ENCODE data around the gene AKR1B1. TPM values are rescaled to one million over a fixed set of nuclear protein-coding genes. Genes with fewer than 3 reads are reported as not detected.

AKR1B1 gene
- total and polyA plus RNA-seq, 2 of the 4 experiments (the other 2 are of a cell fraction) = 90.9 to 201 TPM

DNA sequence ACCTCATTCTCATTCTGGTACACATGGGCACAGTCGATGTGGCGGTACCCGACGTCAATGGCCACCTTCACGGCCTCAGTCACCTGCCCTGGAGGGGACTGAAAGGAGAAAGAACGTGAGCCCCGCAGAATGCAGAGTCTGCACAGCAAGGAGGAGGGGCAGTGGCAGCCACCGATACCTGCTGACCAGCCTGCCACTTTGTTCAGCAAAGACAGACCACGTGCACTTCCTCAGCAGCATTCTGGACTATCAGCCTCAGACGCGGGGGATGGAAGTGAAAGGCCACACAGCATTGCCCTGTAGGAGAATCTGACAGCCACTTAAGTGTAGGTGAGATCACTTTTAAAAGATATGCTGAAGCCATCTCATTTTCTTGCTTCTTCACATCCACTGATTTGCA is 7.2 kb downstream of the AKR1B1 start:
- H4K91ac ChIP-seq (ENCODE audit: insufficient read depth, low read depth, low read length) = no peak overlapping the region
- H3K36me3 ChIP-seq (ENCODE audit: control insufficient read depth, insufficient read depth, low read length) = peaks cover 38% of the 10 kb centered on the region
- no peak overlapping the region for H2BK15ac ChIP-seq (ENCODE audit: low read depth, low read length)
- no peaks in the 10 kb centered on the region for H3K9me3 ChIP-seq (ENCODE audit: control insufficient read depth, insufficient read depth, low read length)
- POLR2A ChIA-PET (ENCODE audit: unreplicated experiment) = no interaction called here
- in situ Hi-C loops (cut with MboI; ENCODE audit: low sequenced_read_pairs) (no loop called here), dilution Hi-C loops (cut with HindIII; ENCODE audit: low sequenced_read_pairs, unreplicated experiment) (no loop called here), intact Hi-C loops (cut with micrococcal nuclease) (no loop called here)
- no peak overlapping the region for H3K9ac ChIP-seq (ENCODE audit: low read depth, low read length)
- H3K4me3 ChIP-seq (ENCODE audit: insufficient read depth, low read depth, low read length) = no peak overlapping the region
- ATAC-seq (ENCODE audit: low read depth) = no peak
- H2AK9ac ChIP-seq (replicated peaks; ENCODE audit: low read depth, low read length, poor library complexity) = no peak overlapping the region
- H2BK20ac ChIP-seq (ENCODE audit: low read depth, low read length) = no peak overlapping the region
- CTCF ChIA-PET = no interaction called here
- H4K20me1 ChIP-seq (ENCODE audit: insufficient read depth, low read length) = no peaks in the 10 kb centered on the region
- DNase-seq = no peak
- H3K27me3 ChIP-seq (ENCODE audit: control insufficient read depth, insufficient read depth, low read length) = no peaks in the 10 kb centered on the region
- WGBS, 2 experiments (ENCODE audit: extremely low coverage in 2 of 2, insufficient read length in 1 of 2) = 100% methylated on average over 1 of the region's 11 CpGs; no CpG with 5 or more reads in 1 of the 2 experiments
- no peak for TF ChIP-seq MAFK (IDR thresholded peaks at IDR 0.05; ENCODE audit: low read depth, low read length)
- no peak for TF ChIP-seq FOS (IDR thresholded peaks at IDR 0.05; ENCODE audit: low read depth, low read length)
- TF ChIP-seq, protein P1, sequence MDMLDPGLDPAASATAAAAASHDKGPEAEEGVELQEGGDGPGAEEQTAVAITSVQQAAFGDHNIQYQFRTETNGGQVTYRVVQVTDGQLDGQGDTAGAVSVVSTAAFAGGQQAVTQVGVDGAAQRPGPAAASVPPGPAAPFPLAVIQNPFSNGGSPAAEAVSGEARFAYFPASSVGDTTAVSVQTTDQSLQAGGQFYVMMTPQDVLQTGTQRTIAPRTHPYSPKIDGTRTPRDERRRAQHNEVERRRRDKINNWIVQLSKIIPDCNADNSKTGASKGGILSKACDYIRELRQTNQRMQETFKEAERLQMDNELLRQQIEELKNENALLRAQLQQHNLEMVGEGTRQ (IDR thresholded peaks at IDR 0.05; ENCODE audit: low read depth, low read length) = no peak
- no peak for TF ChIP-seq RCOR1 (IDR thresholded peaks at IDR 0.05; ENCODE audit: insufficient replicate concordance, low read length)
- TF ChIP-seq CEBPB (IDR thresholded peaks at IDR 0.05; ENCODE audit: low read depth, low read length) = no peak
- no peak for TF ChIP-seq SMC3 (IDR thresholded peaks at IDR 0.05; ENCODE audit: low read depth, low read length)
- no peak for TF ChIP-seq ELK1 (IDR thresholded peaks at IDR 0.05; ENCODE audit: borderline replicate concordance, low read depth, low read length)
- TF ChIP-seq POLR2A (IDR thresholded peaks at IDR 0.05; ENCODE audit: low read depth, low read length) = no peak
- no peak for TF ChIP-seq RFX5 (IDR thresholded peaks at IDR 0.05; ENCODE audit: low read depth, low read length)
- no peak for TF ChIP-seq CTCF (conservative IDR thresholded peaks at IDR 0.05; ENCODE audit: low read depth, low read length)
- no peak for TF ChIP-seq BHLHE40 (IDR thresholded peaks at IDR 0.05; ENCODE audit: low read depth, low read length)
- no peak for TF ChIP-seq NFE2L2 (IDR thresholded peaks at IDR 0.05; ENCODE audit: low read depth, low read length)
- no peak overlapping the region for H3K18ac ChIP-seq (ENCODE audit: low read depth, low read length)
- no peak overlapping the region for H3K14ac ChIP-seq (replicated peaks; ENCODE audit: low read depth, low read length)
- H2AFZ ChIP-seq (replicated peaks; ENCODE audit: low read length, poor library complexity) = no peak overlapping the region
- H3K56ac ChIP-seq (ENCODE audit: extremely low read depth, insufficient read depth, low read length) = no peak overlapping the region
- H3K4ac ChIP-seq (ENCODE audit: low read depth, low read length) = no peak overlapping the region
- H3K4me2 ChIP-seq (ENCODE audit: low read depth, low read length) = no peak overlapping the region
- BruUV-seq (replicated peaks) = no TSS peak
- peak overlapping the region; percentile 16; the same call in 1 of the 2 replicates for H2AK5ac ChIP-seq (ENCODE audit: low read depth, low read length)
- H3K79me1 ChIP-seq (ENCODE audit: low read depth in 1 of 2, low read length in 2 of 2) = peaks cover 29 to 81% of the 10 kb centered on the region in 2 experiments; a peak in 3 of 4 replicates
- H3K27ac ChIP-seq (ENCODE audit: insufficient read depth, low read length) = no peak overlapping the region
- peaks cover 47% of the 10 kb centered on the region for H3K9me1 ChIP-seq (ENCODE audit: insufficient read depth, low read length)
- peaks cover 45% of the 10 kb centered on the region for H3K4me1 ChIP-seq (ENCODE audit: control insufficient read depth, insufficient read depth, low read length)
- no peak overlapping the region for H2BK5ac ChIP-seq (ENCODE audit: low read depth, low read length, poor library complexity, severe bottlenecking)
- H4K8ac ChIP-seq (ENCODE audit: low read depth in 2 of 2, low read length in 2 of 2) = no peak overlapping the region
- H3K23ac ChIP-seq (ENCODE audit: low read depth, low read length) = no peak overlapping the region
- H2BK120ac ChIP-seq (ENCODE audit: low read depth, low read length) = no peak overlapping the region
- H4K5ac ChIP-seq (ENCODE audit: low read depth, low read length) = no peak overlapping the region

Measured in IMR-90 (cell line).